Neural progenitor cell (in vitro differentiated cells): ENCODE data around the gene ATP23.

ENCODE experiments used
- CTCF ChIP-seq: fragments of 200-600 bp; sonication (generic); IDR thresholded peaks from 2 replicates; pipeline ENCODE4 v1.5.1; 2017; ENCODE audit warnings: antibody characterized with exemption, mild to moderate bottlenecking
- EZH2 ChIP-seq: fragments of 200-600 bp; sonication (generic); IDR thresholded peaks from 2 replicates; pipeline ENCODE4 v1.6.1; 2017; ENCODE audit warnings: antibody characterized with exemption, mild to moderate bottlenecking, moderate library complexity

DNA sequence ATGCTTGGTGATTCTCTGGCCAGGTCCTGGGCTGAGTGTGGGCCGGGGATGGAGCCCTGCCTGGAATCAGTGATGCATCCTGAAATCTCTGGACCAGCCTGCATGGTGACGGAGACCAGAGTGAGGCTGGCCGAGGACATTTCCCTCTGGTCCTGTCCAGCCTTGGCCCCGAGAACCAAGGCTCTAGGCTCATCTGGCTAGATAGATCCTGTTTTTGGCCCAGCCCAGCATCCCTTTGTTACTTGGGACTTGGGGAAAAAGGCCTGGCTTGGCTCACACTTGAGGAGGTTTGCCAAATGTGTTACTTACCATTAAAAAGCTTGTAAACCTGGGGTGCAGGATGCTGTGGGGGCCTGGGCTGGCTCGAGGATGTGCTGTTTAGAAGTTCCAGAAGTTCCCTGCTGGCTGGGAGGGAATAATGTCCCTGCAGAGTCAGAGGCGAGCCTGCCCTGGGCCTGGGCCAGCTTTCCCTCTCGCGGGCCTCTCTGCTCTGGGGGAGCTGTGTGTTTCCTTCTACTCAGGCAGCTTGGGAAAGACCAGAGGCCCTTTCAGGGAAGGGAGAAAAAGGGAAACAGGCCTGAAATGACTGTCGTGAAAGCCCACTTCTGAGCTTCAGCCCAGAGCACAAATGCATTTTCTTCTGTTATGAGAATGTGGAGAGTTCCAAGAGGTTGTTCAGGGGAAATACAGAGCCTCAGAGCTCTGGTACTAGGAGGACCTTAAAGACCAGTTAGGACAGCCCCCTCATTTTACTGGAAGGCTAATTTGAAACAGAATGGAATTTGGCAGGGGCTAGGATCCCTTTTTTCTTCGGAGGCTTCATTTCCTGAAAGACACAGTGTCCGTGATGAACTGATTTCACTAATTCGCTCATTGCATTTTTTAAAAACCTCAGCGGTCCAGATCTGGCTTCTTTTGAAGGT, 47.7 kb upstream of the ATP23 start:
- no peak for TF ChIP-seq CTCF
- TF ChIP-seq EZH2, result no peak
